ENCODE data around the gene UFD1. TPM values are rescaled to one million over a fixed set of nuclear protein-coding genes. Genes with fewer than 3 reads are reported as not detected.
A peak's percentile ranks its signal among the peaks of the same experiment; 100 is the strongest.

The UFD1 gene
- total and polyA plus RNA-seq, 9 of the 15 experiments (the other 6 are each of a cell fraction or from before 2014, with no cell fraction given) = 238 to 645 (median 363) TPM

GRCh38 chr22:19478901-19479354 lies at the start of gene UFD1 (continued):
- no peak for TF ChIP-seq E2F8 (IDR thresholded peaks at IDR 0.05; ENCODE audit: low read depth, partially characterized antibody)
- TF ChIP-seq ZKSCAN3 (CRISPR knock-in tag; IDR thresholded peaks at IDR 0.05) = no peak
- TF ChIP-seq POLR2AphosphoS2 (IDR thresholded peaks at IDR 0.05; ENCODE audit: low read length) = no peak
- no peak for TF ChIP-seq ZNF699 (CRISPR knock-in tag; IDR thresholded peaks at IDR 0.05; ENCODE audit: insufficient replicate concordance)
- no peak for TF ChIP-seq ZNF134 (CRISPR knock-in tag; conservative IDR thresholded peaks at IDR 0.05)
- TF ChIP-seq E2F6 (IDR thresholded peaks at IDR 0.05; ENCODE audit: borderline replicate concordance in 1 of 2, extremely low read depth in 1 of 2, insufficient read depth in 1 of 2, insufficient read length in 1 of 2, low read depth in 1 of 2, low read length in 1 of 2, poor library complexity in 1 of 2, severe bottlenecking in 1 of 2) = peak in 1 of 2 experiments; percentile 32
- peak; percentile 32; the same call in 1 of the 2 replicates for TF ChIP-seq SMC3 (conservative IDR thresholded peaks at IDR 0.05; ENCODE audit: insufficient read depth, low read depth, low read length)
- TF ChIP-seq IFI16 (CRISPR knock-in tag; IDR thresholded peaks at IDR 0.05) = no peak
- no peak for TF ChIP-seq SMARCA4 (IDR thresholded peaks at IDR 0.05)
- 0 out of 2 replicates have a peak, but pooled peaks have one; percentile 28 for TF ChIP-seq ZNF57 (CRISPR knock-in tag; IDR thresholded peaks at IDR 0.05)
- TF ChIP-seq SNAPC5 (CRISPR knock-in tag; IDR thresholded peaks at IDR 0.05) = no peak
- 0 out of 2 replicates have a peak, but pooled peaks have one; percentile 9 for TF ChIP-seq THAP12 (CRISPR knock-in tag; IDR thresholded peaks at IDR 0.05)
- TF ChIP-seq RNF219 (CRISPR knock-in tag; IDR thresholded peaks at IDR 0.05) = no peak
- TF ChIP-seq RBM39 (optimal IDR thresholded peaks at IDR 0.05; ENCODE audit: low read depth, low read length) = no peak
- no peak for TF ChIP-seq ZNF311 (CRISPR knock-in tag; IDR thresholded peaks at IDR 0.05)
- TF ChIP-seq THAP7 (CRISPR knock-in tag; IDR thresholded peaks at IDR 0.05) = no peak
- no peak for TF ChIP-seq NR0B1 (IDR thresholded peaks at IDR 0.05; ENCODE audit: partially characterized antibody)
- no peak for TF ChIP-seq HLTF (IDR thresholded peaks at IDR 0.05)
